ENCODE data around the gene NPTX2. TPM values are rescaled to one million over a fixed set of nuclear protein-coding genes. Genes with fewer than 3 reads are reported as not detected.

Gene NPTX2
- total RNA-seq, 2 donors from 2014 or later: 3.8 to 6.7 TPM

DNA sequence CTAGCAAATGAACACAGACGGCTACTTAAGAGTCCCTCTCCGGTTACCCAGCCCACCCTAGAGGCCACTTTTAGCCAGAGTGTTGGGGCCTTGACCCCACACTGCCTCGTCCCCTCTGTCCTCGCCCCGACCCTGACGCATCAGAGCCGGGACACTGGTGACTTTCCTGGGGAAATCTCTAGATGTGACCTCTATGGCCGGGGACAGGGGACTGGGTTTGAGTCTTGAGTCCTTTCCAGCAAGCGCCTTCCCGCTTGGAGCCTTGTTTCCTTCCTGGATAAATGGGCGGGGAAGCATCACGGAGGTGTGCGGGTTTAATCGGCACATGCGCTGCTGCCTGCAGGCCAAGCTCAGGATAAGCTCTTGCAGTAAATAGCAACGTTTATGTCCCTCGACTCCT, 40.7 kb downstream of the NPTX2 start:
- Histone ChIP-seq H3K27me3 (no peaks in the 10 kb centered on the region), H3K4me3 (no peak overlapping the region), H3K4me1 (no peaks in the 10 kb centered on the region), H3K36me3 (no peaks in the 10 kb centered on the region), H3K9me3 (peaks cover 0 to 6% of the 10 kb centered on the region in 2 donors), H3K27ac (no peak overlapping the region)
- TF ChIP-seq, protein P1, sequence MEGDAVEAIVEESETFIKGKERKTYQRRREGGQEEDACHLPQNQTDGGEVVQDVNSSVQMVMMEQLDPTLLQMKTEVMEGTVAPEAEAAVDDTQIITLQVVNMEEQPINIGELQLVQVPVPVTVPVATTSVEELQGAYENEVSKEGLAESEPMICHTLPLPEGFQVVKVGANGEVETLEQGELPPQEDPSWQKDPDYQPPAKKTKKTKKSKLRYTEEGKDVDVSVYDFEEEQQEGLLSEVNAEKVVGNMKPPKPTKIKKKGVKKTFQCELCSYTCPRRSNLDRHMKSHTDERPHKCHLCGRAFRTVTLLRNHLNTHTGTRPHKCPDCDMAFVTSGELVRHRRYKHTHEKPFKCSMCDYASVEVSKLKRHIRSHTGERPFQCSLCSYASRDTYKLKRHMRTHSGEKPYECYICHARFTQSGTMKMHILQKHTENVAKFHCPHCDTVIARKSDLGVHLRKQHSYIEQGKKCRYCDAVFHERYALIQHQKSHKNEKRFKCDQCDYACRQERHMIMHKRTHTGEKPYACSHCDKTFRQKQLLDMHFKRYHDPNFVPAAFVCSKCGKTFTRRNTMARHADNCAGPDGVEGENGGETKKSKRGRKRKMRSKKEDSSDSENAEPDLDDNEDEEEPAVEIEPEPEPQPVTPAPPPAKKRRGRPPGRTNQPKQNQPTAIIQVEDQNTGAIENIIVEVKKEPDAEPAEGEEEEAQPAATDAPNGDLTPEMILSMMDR (IDR thresholded peaks at IDR 0.05): no peak
- no peak for DNase-seq (ENCODE audit: low spot score)

DNA sequence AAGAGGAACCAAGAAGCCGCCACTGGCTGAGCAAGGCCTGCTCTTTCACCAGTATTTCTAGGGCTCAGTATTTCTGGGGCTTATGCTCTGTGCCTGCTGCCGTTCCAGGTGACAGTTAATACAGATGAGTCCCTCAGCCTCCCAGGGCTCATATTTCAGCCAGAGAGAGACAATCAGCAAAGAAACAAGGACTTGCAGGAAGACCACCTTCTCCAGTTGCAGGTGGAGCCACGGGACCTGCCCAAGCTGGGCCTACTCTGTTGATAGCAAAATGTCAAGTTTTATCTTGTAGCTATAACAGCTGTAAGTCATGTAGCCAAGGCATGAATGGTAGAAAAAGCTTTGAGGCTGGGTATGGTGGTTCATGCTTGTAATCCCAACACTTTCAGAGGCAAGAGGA, 42.7 kb downstream of the NPTX2 start:
- Histone ChIP-seq H3K36me3 (no peaks in the 10 kb centered on the region), H3K27me3 (no peaks in the 10 kb centered on the region), H3K9me3 (peaks cover 0 to 6% of the 10 kb centered on the region in 2 donors), H3K4me3 (no peak overlapping the region), H3K27ac (no peak overlapping the region), H3K4me1 (no peaks in the 10 kb centered on the region)
- TF ChIP-seq, protein P1 (IDR thresholded peaks at IDR 0.05): no peak
- no peak for DNase-seq (ENCODE audit: low spot score)

DNA sequence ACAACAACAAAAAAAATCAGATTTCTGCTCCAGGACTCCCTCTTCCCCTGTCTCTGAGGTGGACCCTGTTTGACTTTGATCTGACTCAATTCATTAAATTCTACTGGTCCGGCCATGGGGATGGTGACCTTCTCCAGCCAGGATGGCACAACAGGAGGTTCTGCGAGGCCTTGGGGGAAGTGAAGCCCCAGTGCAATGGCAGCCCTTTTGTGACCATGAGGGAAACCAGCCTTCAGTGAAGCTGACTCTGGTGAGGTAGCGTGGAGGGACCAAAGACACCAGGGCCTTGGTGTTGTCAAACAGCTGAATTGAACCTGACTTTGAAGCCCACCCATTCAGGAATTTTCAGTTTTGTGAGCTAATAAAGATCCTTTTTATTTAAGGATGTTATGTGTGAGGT, 44.5 kb downstream of the NPTX2 start:
- no peak for DNase-seq (ENCODE audit: low spot score)
- H3K4me1 ChIP-seq: no peaks in the 10 kb centered on the region
- TF ChIP-seq, protein P1 (IDR thresholded peaks at IDR 0.05): no peak
- H3K4me3 ChIP-seq: no peak overlapping the region
- H3K36me3 ChIP-seq: no peaks in the 10 kb centered on the region
- H3K27me3 ChIP-seq: no peaks in the 10 kb centered on the region
- no peak overlapping the region for H3K27ac ChIP-seq
- H3K9me3 ChIP-seq: peaks cover 0 to 6% of the 10 kb centered on the region in 2 donors

DNA sequence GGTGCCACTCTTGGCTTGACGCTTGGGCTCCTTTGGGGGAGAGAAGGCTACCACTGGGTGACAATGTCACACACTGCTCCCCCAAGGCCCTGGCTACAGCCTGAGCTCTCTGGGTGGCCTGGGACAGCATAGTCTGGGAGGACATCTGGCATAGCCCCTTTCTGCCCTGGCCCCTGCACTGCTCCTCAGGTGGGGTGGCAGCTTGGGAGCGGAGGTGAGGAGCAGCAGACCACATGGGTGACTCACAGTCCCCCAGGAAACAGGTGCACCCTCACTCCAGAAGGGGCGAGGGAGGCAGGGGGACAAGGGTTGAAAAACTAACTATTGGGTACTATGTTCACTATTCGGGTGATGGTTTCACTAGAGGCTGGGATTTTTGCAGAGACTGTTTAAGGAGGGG, 45.2 kb downstream of the NPTX2 start:
- Histone ChIP-seq H3K36me3 (no peaks in the 10 kb centered on the region), H3K27ac (no peak overlapping the region), H3K27me3 (no peaks in the 10 kb centered on the region), H3K9me3 (peaks cover 0 to 6% of the 10 kb centered on the region in 2 donors), H3K4me1 (no peaks in the 10 kb centered on the region), H3K4me3 (no peak overlapping the region)
- DNase-seq (ENCODE audit: low spot score): no peak
- TF ChIP-seq, protein P1 (IDR thresholded peaks at IDR 0.05): no peak

DNA sequence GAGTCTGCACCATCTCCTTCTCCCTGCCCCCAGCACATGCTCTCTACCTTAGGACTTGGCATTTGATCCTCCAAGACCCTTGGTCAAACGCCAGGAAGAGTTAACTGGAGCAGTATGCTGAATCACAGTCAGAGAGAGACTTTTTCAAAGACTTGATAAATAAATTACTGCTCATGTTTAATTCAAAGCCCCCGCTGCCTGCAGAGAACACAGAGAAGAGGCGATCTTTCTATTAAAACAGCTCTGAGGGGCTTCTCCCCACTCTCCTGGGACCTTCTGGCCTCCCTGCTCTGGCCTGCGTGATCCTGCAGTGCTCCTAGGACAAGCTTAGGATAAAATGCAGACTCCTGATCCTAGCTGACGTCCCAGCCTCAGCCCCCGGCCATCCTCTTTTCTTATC, 47.8 kb downstream of the NPTX2 start:
- Histone ChIP-seq H3K27me3 (no peaks in the 10 kb centered on the region), H3K4me3 (no peak overlapping the region), H3K36me3 (no peaks in the 10 kb centered on the region), H3K9me3 (peaks cover 0 to 6% of the 10 kb centered on the region in 2 donors), H3K4me1 (no peaks in the 10 kb centered on the region), H3K27ac (no peak overlapping the region)
- TF ChIP-seq, protein P1 (IDR thresholded peaks at IDR 0.05): no peak
- DNase-seq (ENCODE audit: low spot score): no peak

DNA sequence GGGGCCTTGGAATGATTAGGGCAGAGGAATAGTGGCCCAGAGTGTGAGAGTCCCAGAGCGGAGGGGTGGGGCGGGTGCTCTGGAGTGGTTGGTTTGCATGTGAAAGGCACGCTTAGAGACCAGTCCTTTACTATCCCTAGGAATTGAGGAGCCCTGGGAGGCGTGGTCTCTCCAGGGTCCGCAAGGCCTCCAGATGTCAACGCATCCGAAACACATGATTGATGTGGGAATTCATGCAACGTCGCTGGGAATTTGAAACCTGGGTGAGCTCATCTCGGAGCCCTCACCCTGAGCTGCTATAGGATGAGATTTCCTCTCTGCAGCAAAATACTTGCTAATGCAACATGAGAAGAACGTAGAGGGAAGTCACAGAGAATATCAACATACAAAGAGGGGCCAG, 51.2 kb downstream of the NPTX2 start:
- no peak overlapping the region for H3K27ac ChIP-seq
- H3K36me3 ChIP-seq: no peaks in the 10 kb centered on the region
- no peaks in the 10 kb centered on the region for H3K4me1 ChIP-seq
- no peaks in the 10 kb centered on the region for H3K27me3 ChIP-seq
- H3K9me3 ChIP-seq: peaks cover 0 to 9% of the 10 kb centered on the region in 2 donors
- TF ChIP-seq, protein P1 (IDR thresholded peaks at IDR 0.05): no peak
- DNase-seq (ENCODE audit: low spot score): no peak
- no peak overlapping the region for H3K4me3 ChIP-seq
